CD4-positive, alpha-beta T cell (primary cell): ENCODE data around the gene C3. TPM values are rescaled to one million over a fixed set of nuclear protein-coding genes. Genes with fewer than 3 reads are reported as not detected.

Experiments
- ATAC-seq: fragments of 200-7000 bp; cut with Tn5 transposase; one replicate; pipeline ENCODE4 v1.10.0; 2022; ENCODE audit warnings: mild to moderate bottlenecking; ENCODE audit not compliant: poor library complexity
- CTCF ChIA-PET: fragments of 350-600 bp; sonication (Branson Sonifier 250); formaldehyde crosslinking; loops from one replicate; lab custom pipeline; 2021; ENCODE audit warnings: antibody characterized with exemption, inconsistent platforms; lab: Charles Lee
- POLR2A ChIA-PET: fragments of 350-600 bp; sonication (Branson Sonifier 250); formaldehyde crosslinking; loops from one replicate; lab custom pipeline; 2021; ENCODE audit warnings: antibody characterized with exemption, inconsistent platforms; lab: Charles Lee
- DNase-seq, 14 experiments: peaks; one replicate each; pipeline ENCODE4 v3.0.0-alpha.2; 2013 to 2020; ENCODE audit warnings: mixed read lengths in 2 of 14
- H3K27ac ChIP-seq, 2 donors: one replicate each; pipeline versions ENCODE4 v1.5.1 to v1.7.0; 2013; ENCODE audit warnings: low read length in 2 of 2, low read depth in 1 of 2, mild to moderate bottlenecking in 1 of 2
- H3K27me3 ChIP-seq, 2 experiments: 1 replicate in 1 of 2; 2 replicates in 1 of 2; pipeline versions ENCODE4 v1.6.1 to v1.7.0; 2013; ENCODE audit warnings: low read length in 2 of 2, control low read depth in 1 of 2, mild to moderate bottlenecking in 1 of 2, moderate library complexity in 1 of 2; ENCODE audit not compliant: insufficient read depth in 2 of 2, control insufficient read depth in 1 of 2
- H3K36me3 ChIP-seq: one replicate; pipeline ENCODE4 v1.6.1; 2013; ENCODE audit warnings: low read length, control low read depth; ENCODE audit not compliant: insufficient read depth
- H3K4me1 ChIP-seq: one replicate; pipeline ENCODE4 v1.6.1; 2013; ENCODE audit warnings: low read length, control low read depth; ENCODE audit not compliant: insufficient read depth
- H3K4me3 ChIP-seq: one replicate; pipeline ENCODE4 v1.5.1; 2013; ENCODE audit warnings: mild to moderate bottlenecking, low read length, moderate library complexity
- H3K9me3 ChIP-seq, 2 experiments: 1 replicate in 1 of 2; 2 replicates in 1 of 2; pipeline versions ENCODE4 v1.6.1 to v1.7.0; 2013; ENCODE audit warnings: low read length in 2 of 2, mild to moderate bottlenecking in 2 of 2, control low read depth in 1 of 2, moderate library complexity in 1 of 2; ENCODE audit not compliant: control insufficient read depth in 1 of 2, insufficient read depth in 1 of 2
- H3K27ac Mint-ChIP-seq: one replicate; pipeline ENCODE4 v1.8.0; 2020; ENCODE audit warnings: mixed read lengths
- H3K27me3 Mint-ChIP-seq: one replicate; pipeline ENCODE4 v1.8.0; 2021; ENCODE audit warnings: mixed read lengths
- H3K36me3 Mint-ChIP-seq: one replicate; pipeline ENCODE4 v1.8.0; 2021; ENCODE audit warnings: low read depth, mixed read lengths
- H3K4me1 Mint-ChIP-seq: one replicate; pipeline ENCODE4 v1.8.0; 2021; ENCODE audit warnings: low read depth, mixed read lengths
- H3K4me3 Mint-ChIP-seq: one replicate; pipeline ENCODE4 v1.8.0; 2020; ENCODE audit warnings: mild to moderate bottlenecking, mixed read lengths
- H3K9me3 Mint-ChIP-seq: one replicate; pipeline ENCODE4 v1.8.0; 2020; ENCODE audit warnings: mixed read lengths
- CTCF ChIP-seq: fragments of 200-600 bp; IDR thresholded peaks from one replicate; pipeline ENCODE4 v1.8.0; 2022; ENCODE audit warnings: antibody characterized with exemption, mild to moderate bottlenecking
- intact Hi-C, 2 experiments: fragments of 100-400 bp; cut with DNase I in 1 of 2; cut with micrococcal nuclease in 1 of 2; formaldehyde crosslinking; loops; one replicate each; pipeline versions ENCODE4 v1.15.1 to v1.9.0; 2023 to 2025; cut with DNase I, micrococcal nuclease
- total RNA-seq, 174 experiments: library from RNA in 2 of 174; stranded (reverse) in 2 of 174; gene quantifications; one replicate each; pipeline ENCODE4 v1.2.3 and lab custom pipeline; 2021 to 2026

The C3 gene
- total RNA-seq, 2 experiments from 2014 or later = 0.55 TPM; not detected in 1

- Mint-ChIP-seq H3K27ac (peak overlapping the region; percentile 80), H3K36me3 (peaks cover 81% of the 10 kb centered on the region), H3K4me1 (peaks cover 11% of the 10 kb centered on the region), H3K4me3 (no peak overlapping the region), H3K27me3 (no peaks in the 10 kb centered on the region), H3K9me3 (no peaks in the 10 kb centered on the region)
- Histone ChIP-seq H3K4me1 (peaks cover 14% of the 10 kb centered on the region), H3K4me3 (no peak overlapping the region), H3K27me3 (no peaks in the 10 kb centered on the region), H3K9me3 (no peaks in the 10 kb centered on the region), H3K36me3 (peaks cover 71% of the 10 kb centered on the region), H3K27ac (peak overlapping the region in 1 of 2 donors; percentile 2)
- no peak for TF ChIP-seq CTCF
- ATAC-seq (no peak), DNase-seq (no peak)
- intact Hi-C loops = loop anchor here in 1 of 2 experiments (5.0 kb wide), 1 partner anchor 237 kb away; no protein-coding TSS in a partner anchor
- CTCF ChIA-PET = interaction anchor here (1.3 to 1.7 kb wide), 2 partner anchors 48 to 109 kb away, joined by 6 to 8 read pairs; no protein-coding TSS in a partner anchor
- POLR2A ChIA-PET = interaction anchor here (1.5 to 1.6 kb wide), 2 partner anchors 15 to 16 kb away, joined by 3 to 5 read pairs; partner anchors contain the start of genes GPR108 and TRIP10
Observed at GRCh38 chr19:6754136-6754535, 33.7 kb upstream of the C3 start.

- ATAC-seq (peak; percentile 92), DNase-seq (peak; percentile 58 to 89 (median 73))
- Histone ChIP-seq H3K27ac (peak overlapping the region; percentile 2 to 15), H3K4me3 (peak overlapping the region; percentile 47), H3K36me3 (peaks cover 71% of the 10 kb centered on the region), H3K9me3 (no peaks in the 10 kb centered on the region), H3K4me1 (peaks cover 14% of the 10 kb centered on the region), H3K27me3 (no peaks in the 10 kb centered on the region)
- H3K27me3 Mint-ChIP-seq = no peaks in the 10 kb centered on the region
- ChIA-PET POLR2A (interaction anchor here (1.0 to 1.5 kb wide), 3 partner anchors 14 to 110 kb away, joined by 3 read pairs; partner anchors contain the start of genes TRIP10 and VAV1), CTCF (interaction anchor here (0.9 to 1.7 kb wide), 3 partner anchors 15 to 110 kb away, joined by 3 to 8 read pairs (median 6); no protein-coding TSS in a partner anchor)
- peak overlapping the region; percentile 79 for H3K4me3 Mint-ChIP-seq
- peak overlapping the region; percentile 80 for H3K27ac Mint-ChIP-seq
- H3K4me1 Mint-ChIP-seq = peaks cover 11% of the 10 kb centered on the region
- TF ChIP-seq CTCF = peak; percentile 59
- no peaks in the 10 kb centered on the region for H3K9me3 Mint-ChIP-seq
- intact Hi-C loops = loop anchor here (1.0 to 5.0 kb wide), 5 partner anchors 13 to 236 kb away; partner anchors contain the start of genes GPR108 (in 1 of the 2), SH2D3A (in 1 of the 2) and TRIP10 (in 1 of the 2)
- H3K36me3 Mint-ChIP-seq = peaks cover 83% of the 10 kb centered on the region
Observed at GRCh38 chr19:6753178-6754031, 33.0 kb upstream of the C3 start.
